Measurements from ENCODE around the gene TRIM71. TPM values are rescaled to one million over a fixed set of nuclear protein-coding genes. Genes with fewer than 3 reads are reported as not detected.
"Not testable (repeated sequence)": the region's sequence is repeated elsewhere in the genome, so short reads cannot be mapped to it uniquely, and the experiment has no call there.

TRIM71 gene
- 0.01 TPM for polyA plus RNA-seq (2012; ENCODE audit: low read depth, missing spikeins)

DNA sequence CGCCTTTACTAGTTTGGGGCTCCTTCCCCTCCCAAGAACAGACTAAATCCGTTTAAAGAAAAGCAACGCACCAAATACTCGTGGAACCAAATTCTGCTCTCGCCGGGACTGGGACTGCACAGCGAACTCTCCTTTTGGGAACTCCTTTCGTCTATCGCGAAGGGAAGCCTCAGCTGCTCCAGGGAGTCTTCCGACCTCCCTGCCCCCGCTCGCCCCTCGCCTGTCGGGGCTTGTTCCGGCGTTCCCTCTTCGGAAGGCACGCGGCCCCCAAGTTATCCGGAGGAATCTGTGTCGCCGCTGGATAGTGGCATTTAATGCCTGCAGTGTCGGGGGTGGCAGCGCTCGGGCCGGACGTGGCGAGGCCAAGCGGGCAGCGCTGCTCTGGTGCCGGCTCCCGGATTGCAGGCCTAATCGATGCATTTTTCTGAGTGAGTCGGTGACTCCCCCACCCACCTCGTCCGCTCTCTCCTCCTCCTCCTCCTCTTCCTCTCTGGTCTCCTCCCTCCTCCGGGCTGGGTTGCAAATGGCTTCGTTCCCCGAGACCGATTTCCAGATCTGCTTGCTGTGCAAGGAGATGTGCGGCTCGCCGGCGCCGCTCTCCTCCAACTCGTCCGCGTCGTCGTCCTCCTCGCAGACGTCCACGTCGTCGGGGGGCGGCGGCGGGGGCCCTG, at the start of gene TRIM71:
Gene TRIM71 (plus strand): TSS at position 440 of the 671 bp plus-strand sequence. CDS start 84 bp downstream, at position 524.
- TF ChIP-seq POLR2A (IDR thresholded peaks at IDR 0.05; ENCODE audit: low read depth, low read length) (no peak), TAF1 (IDR thresholded peaks at IDR 0.05; ENCODE audit: low read depth, low read length) (no peak), POU2F2 (IDR thresholded peaks at IDR 0.05; ENCODE audit: low read depth, low read length) (no peak), PAX5 (IDR thresholded peaks at IDR 0.05; ENCODE audit: insufficient read depth, low read length, severe bottlenecking) (no peak), SPI1 (IDR thresholded peaks at IDR 0.05; ENCODE audit: low read depth, low read length) (no peak), POLR2AphosphoS5 (IDR thresholded peaks at IDR 0.05; ENCODE audit: low read depth, low read length) (no peak)
- FAIRE-seq (no peak), DNase-seq (ENCODE audit: insufficient read length, low spot score) (no peak)

DNA sequence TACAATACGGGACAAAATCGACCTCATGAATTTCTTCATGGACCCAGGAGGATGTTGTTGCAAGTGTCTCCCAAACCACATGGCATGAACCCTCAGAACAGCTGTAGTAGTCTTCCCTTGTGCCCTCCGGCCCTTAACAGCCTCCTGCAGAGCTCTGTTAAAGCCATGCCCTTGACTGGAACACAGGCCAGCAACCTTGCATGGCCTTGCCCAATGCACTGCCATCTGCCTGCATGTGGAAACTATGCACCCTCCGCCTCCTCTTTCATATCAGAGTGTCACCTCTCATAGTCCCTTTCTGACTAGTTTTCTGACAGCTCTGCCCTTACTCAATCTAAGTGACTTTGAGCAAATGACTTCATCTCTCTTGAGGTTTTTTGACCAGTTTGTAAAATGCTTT, 39.4 kb upstream of the TRIM71 start:
- FAIRE-seq: no peak
- TF ChIP-seq PAX5 (IDR thresholded peaks at IDR 0.05; ENCODE audit: insufficient read depth, low read length, severe bottlenecking) (no peak), POU2F2 (IDR thresholded peaks at IDR 0.05; ENCODE audit: low read depth, low read length) (no peak), SPI1 (IDR thresholded peaks at IDR 0.05; ENCODE audit: low read depth, low read length) (no peak), POLR2A (IDR thresholded peaks at IDR 0.05; ENCODE audit: low read depth, low read length) (no peak), POLR2AphosphoS5 (IDR thresholded peaks at IDR 0.05; ENCODE audit: low read depth, low read length) (no peak), TAF1 (IDR thresholded peaks at IDR 0.05; ENCODE audit: low read depth, low read length) (no peak)
- DNase-seq (ENCODE audit: insufficient read length, low spot score): no peak

DNA sequence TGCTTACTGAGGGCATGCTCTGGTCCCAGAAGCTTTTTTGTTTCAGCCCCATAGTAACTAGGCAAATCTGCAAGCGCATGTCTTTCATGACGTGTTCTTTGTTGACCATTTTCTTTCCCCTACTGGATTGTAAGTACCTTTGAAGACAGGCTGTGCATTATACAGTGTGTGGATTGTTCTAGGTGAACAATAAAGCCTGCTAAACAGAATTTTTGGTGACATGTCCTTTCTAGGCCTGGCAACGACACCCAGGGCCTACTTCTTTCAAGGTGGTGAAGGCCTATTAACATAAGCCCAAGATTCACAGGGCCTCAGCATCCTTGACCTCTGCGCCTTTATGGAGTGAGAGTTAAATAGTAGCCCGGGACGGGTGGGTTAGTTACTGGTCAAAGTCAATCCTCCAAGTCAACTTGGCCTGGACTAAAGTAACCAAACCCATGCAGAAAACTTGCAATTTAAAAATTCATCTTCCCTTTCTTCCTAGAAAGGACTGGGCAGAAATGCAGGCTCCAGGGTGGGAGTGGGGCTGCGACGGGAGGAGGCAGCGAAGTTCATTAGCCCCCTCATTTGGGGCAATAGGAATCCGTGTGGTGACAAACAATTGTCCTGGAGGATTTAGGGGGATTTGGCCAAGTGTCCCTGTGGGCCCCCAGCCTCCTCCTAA, 37.6 kb upstream of the TRIM71 start:
- TF ChIP-seq POLR2A (IDR thresholded peaks at IDR 0.05; ENCODE audit: low read depth, low read length): no peak
- no peak for TF ChIP-seq PAX5 (IDR thresholded peaks at IDR 0.05; ENCODE audit: insufficient read depth, low read length, severe bottlenecking)
- no peak for TF ChIP-seq POU2F2 (IDR thresholded peaks at IDR 0.05; ENCODE audit: low read depth, low read length)
- TF ChIP-seq TAF1 (IDR thresholded peaks at IDR 0.05; ENCODE audit: low read depth, low read length): no peak
- DNase-seq (ENCODE audit: insufficient read length, low spot score): no peak

DNA sequence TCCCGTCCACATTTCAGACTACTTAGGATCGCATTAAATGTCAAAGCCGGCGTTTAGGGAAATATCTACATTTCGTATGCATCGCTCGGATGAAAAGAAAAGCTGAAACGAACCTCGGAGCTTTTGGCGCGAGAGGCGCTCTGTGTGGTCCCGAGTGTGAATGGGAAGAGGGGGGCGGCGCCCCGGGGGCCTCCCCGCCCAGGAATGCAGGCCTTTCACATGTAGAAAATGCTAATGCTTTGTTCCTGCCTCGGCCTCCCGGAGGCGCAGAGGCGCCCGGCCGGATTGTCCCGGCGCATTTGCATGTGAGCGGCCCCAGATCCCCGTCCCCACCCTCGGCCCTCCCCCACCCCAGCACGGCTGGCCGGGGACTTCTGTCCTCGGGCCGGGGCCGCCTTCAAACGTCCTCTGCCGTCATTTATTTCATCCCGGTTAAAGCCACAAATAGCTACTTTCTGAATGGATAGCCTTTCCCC, 37.0 kb upstream of the TRIM71 start:
- FAIRE-seq: no peak
- no peak for DNase-seq (ENCODE audit: insufficient read length, low spot score)
- peak; percentile 70; the same call in 1 of the 2 replicates for TF ChIP-seq POU2F2 (IDR thresholded peaks at IDR 0.05; ENCODE audit: low read depth, low read length)
- TF ChIP-seq PAX5 (IDR thresholded peaks at IDR 0.05; ENCODE audit: insufficient read depth, low read length, severe bottlenecking): no peak
- no peak for TF ChIP-seq SPI1 (IDR thresholded peaks at IDR 0.05; ENCODE audit: low read depth, low read length)

More for the DNA sequence above, 37.6 kb upstream of the TRIM71 start:
- FAIRE-seq: no peak

DNA sequence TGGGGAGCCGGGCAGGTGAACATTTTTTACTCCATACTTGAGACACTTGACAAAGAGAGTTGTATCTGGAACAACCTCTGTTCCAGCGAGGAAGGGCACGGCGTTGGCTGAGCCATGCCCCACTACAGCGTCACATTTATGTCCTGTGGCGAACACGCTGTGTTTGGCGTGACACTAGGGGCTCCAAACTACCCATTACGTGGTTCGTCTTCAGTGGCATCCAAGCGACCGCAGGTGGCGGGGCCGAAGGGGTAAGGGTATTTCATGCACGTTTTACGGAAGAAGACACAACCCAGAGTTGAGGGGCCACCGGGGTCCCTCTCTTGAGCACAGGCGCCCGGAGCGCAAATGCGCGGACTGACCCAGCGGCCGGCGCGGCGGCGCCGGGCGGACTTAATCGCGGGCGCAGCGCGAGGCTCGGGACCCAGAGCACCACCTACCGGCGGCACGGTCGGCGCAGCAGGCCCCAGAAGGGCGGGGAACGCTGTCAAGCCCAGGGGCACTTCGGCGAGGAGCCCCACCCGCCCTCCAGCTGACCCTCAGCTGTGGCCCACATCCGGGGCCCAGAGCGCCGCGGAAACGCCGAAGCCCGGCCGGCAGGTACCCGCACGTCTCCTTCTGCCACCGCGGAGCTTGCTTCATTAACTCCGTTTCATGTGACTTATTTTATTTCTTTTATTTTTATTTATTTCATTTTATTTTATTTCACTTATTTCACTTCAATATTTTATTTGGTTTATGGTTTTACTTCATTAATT, 36.4 kb upstream of the TRIM71 start:
- DNase-seq (ENCODE audit: insufficient read length, low spot score): peak; percentile 83
- peak; percentile 85 for FAIRE-seq
- TF ChIP-seq TAF1 (IDR thresholded peaks at IDR 0.05; ENCODE audit: low read depth, low read length): no peak
- no peak for TF ChIP-seq POLR2A (IDR thresholded peaks at IDR 0.05; ENCODE audit: low read depth, low read length)
- TF ChIP-seq POU2F2 (IDR thresholded peaks at IDR 0.05; ENCODE audit: low read depth, low read length): no peak
- TF ChIP-seq SPI1 (IDR thresholded peaks at IDR 0.05; ENCODE audit: low read depth, low read length): no peak
- no peak for TF ChIP-seq PAX5 (IDR thresholded peaks at IDR 0.05; ENCODE audit: insufficient read depth, low read length, severe bottlenecking)
- TF ChIP-seq POLR2AphosphoS5 (IDR thresholded peaks at IDR 0.05; ENCODE audit: low read depth, low read length): no peak

DNA sequence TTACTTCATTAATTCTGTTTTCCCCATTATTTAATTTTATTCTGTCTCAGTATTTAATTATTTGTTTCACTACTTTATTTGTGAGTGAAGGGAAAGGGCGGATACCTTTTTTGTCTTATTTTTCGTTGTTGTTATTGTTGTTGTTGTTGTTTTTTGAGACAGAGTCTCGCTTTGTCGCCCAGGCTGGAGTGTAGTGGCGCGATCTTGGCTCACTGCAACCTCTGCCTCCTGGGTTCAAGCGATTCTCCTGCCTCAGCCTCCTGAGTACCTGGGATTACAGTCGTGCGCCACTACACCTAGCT, 35.9 kb upstream of the TRIM71 start:
- DNase-seq (ENCODE audit: insufficient read length, low spot score); FAIRE-seq: not testable (repeated sequence)

DNA sequence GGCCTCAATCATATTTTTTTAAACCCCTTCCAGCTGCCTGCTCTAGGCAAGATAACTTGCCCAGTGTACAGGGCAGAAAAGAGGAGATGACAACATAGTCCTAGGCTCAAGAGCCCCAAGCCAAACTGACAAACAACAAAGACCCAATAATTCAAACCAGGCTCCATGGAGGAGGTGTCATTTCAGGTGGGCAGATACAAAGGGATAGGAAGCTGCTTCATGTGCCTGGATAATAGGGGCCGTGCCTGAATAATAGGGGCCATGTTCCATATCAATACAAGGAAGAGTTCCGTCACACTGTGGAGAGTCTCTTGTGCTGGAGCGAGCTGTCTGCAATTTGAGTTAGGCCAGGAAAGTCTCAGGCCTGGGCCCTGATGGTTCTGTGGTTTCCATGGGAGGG, 35.4 kb upstream of the TRIM71 start:
- TF ChIP-seq SPI1 (IDR thresholded peaks at IDR 0.05; ENCODE audit: low read depth, low read length) (no peak), POLR2AphosphoS5 (IDR thresholded peaks at IDR 0.05; ENCODE audit: low read depth, low read length) (no peak), POU2F2 (IDR thresholded peaks at IDR 0.05; ENCODE audit: low read depth, low read length) (no peak), PAX5 (IDR thresholded peaks at IDR 0.05; ENCODE audit: insufficient read depth, low read length, severe bottlenecking) (no peak)
- DNase-seq (ENCODE audit: insufficient read length, low spot score): no peak
- no peak for FAIRE-seq

DNA sequence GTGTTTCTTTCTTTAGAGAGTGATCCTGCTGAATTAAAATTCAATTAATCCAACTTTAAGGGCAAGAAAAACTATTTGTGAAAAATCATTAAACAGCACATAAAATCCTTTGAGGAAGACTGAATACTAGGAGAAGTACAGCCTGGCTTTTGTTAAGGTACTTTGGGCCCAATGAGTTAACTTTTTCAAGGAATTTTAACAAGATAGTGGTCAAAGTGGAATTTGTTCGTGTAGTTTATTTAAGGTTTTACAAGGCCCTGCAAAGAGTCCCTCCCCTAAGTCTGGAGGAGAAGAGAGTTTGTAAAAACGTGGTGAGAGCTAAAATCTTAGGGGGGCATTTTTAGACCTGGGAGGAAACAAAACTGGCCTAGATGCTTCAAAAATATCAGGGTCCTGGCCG, 26.0 kb upstream of the TRIM71 start:
- DNase-seq (ENCODE audit: insufficient read length, low spot score) (no peak), FAIRE-seq (no peak)
- TF ChIP-seq POLR2A (IDR thresholded peaks at IDR 0.05; ENCODE audit: low read depth, low read length) (no peak), TAF1 (IDR thresholded peaks at IDR 0.05; ENCODE audit: low read depth, low read length) (no peak), PAX5 (IDR thresholded peaks at IDR 0.05; ENCODE audit: insufficient read depth, low read length, severe bottlenecking) (no peak), POU2F2 (IDR thresholded peaks at IDR 0.05; ENCODE audit: low read depth, low read length) (no peak), POLR2AphosphoS5 (IDR thresholded peaks at IDR 0.05; ENCODE audit: low read depth, low read length) (no peak), SPI1 (IDR thresholded peaks at IDR 0.05; ENCODE audit: low read depth, low read length) (no peak)

DNA sequence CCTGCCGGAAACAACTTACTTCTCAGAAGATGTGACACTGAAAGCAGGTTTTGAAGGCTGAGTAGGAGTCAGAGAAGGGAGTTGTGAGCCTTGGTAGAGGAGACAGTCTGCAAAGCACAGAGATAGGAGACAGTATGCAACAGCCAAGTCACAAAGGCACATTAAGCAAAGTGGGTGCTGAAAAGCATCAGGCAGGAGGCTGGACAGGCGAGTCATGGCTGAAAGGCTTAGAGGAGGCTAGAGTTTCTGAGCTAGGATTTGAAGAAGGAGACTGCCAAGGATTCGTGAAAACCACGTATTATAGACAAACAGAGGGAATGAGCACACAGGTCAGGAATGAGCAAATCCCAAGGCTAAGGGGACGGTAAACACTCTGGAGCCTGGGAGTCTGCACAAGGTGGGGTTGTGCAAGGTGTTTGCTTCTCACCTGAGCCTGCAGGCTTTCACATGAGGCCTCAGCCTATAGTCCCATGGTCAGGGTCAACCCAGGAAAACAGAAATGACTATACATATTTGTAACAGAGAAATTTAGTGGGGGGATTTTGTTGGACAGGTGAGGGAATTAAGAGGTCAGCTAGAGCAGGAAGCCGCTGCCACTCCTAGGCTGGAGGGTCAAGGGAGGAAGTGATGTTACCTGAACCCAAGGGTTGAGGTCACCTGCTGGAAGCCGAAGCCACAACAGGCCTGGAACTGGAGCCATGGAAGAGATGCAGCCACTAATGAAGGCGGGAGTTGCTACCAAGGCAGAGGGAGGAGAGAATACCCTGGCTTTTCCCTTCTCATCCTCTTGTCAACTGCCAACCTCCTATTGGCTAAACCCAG, 23.1 kb upstream of the TRIM71 start:
- FAIRE-seq (no peak), DNase-seq (ENCODE audit: insufficient read length, low spot score) (no peak)
- no peak for TF ChIP-seq TAF1 (IDR thresholded peaks at IDR 0.05; ENCODE audit: low read depth, low read length)
- TF ChIP-seq POU2F2 (IDR thresholded peaks at IDR 0.05; ENCODE audit: low read depth, low read length): no peak
- no peak for TF ChIP-seq SPI1 (IDR thresholded peaks at IDR 0.05; ENCODE audit: low read depth, low read length)
- TF ChIP-seq POLR2AphosphoS5 (IDR thresholded peaks at IDR 0.05; ENCODE audit: low read depth, low read length): no peak
- no peak for TF ChIP-seq POLR2A (IDR thresholded peaks at IDR 0.05; ENCODE audit: low read depth, low read length)
- TF ChIP-seq PAX5 (IDR thresholded peaks at IDR 0.05; ENCODE audit: insufficient read depth, low read length, severe bottlenecking): no peak

DNA sequence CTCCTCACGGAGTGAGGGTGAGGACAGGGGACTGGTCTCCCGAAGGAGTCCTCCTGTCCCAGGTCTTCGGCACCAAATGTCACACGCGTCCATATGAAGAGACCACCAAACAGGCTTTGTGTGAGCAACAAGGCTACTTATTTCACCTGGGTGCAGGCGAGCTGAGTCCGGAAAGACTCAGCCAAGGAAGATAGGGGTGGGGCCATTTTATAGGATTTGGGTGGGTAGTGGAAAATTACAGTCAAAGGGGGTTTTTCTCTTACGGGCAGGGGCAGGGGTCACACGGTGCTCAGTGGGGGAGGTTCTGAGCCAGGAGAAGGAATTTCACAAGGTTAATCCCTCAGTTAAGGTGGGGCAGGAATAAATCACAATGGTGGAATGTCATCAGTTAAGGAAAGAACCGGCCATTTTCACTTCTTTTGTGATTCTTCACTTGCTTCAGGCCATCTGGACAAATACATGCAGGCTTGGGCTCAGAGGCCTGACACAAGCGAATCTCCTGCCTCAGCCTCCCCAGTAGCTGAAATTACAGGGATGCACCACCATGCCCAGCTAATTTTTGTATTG, 21.3 kb upstream of the TRIM71 start:
- not testable (repeated sequence) for FAIRE-seq; DNase-seq (ENCODE audit: insufficient read length, low spot score)
